Measurements from ENCODE around the gene SCN3A.

SCN3A gene

DNA sequence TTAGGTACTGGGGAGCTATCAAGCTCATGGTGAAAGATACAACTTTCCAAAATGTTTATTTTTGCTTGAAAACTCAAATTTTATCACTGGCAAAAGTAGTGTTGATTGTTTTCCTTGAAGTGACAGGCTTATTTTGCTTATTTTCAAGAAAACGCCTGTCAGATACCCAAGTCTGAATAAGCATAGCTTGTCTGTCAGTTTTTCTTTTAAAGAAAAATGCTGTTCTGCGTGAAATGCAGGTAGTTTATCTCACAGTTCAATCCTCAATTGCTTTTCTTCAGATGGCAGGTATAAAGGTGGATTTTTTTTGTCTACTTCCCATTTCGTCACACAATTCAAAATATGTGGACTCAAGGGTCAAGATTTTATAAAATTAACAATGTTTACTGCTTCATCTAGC lies 145.9 kb downstream of the SCN3A start:
- no peak for DNase-seq (ENCODE audit: low read depth in 1 of 2, low spot score in 1 of 2)

DNA sequence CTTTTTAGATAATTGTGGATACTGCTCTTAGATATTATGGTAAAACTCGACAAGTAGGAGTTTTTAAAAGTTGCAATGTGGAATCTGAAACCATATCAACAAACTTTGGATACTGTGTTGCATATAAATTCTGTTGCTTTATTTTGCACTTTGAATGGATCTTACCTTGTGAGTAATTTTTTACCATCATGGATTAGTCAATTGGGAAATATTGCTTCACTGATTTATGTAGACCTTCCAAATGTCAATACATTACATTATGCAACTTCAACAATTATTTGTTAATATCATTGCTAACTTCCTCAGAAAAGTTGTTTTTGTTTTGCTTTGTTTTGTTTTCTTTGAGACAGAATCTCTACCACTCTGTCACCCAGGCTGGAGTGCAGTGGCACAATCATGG lies 146.5 kb downstream of the SCN3A start:
- DNase-seq (ENCODE audit: low read depth in 1 of 2, low spot score in 1 of 2) = no peak

DNA sequence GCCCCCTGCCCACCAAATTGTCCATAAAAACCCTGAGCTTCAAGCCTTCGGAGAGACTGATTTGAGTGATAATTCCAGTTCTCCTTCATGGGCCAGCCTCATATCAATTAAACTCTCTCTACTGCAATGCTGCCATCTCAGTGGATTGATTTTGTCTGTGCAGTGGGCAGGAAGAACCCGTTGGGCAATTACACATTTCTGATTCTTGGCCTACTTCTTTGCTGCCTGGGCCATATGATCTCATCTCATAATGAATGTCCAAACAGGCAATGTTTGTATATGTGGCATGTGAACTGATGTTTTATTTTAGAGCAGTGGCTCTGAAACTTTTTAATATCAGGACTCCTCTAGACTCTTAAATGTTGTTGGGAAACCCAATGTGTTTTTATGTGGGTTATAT lies 147.3 kb downstream of the SCN3A start:
- no peak for DNase-seq (ENCODE audit: low read depth in 1 of 2, low spot score in 1 of 2)

DNA sequence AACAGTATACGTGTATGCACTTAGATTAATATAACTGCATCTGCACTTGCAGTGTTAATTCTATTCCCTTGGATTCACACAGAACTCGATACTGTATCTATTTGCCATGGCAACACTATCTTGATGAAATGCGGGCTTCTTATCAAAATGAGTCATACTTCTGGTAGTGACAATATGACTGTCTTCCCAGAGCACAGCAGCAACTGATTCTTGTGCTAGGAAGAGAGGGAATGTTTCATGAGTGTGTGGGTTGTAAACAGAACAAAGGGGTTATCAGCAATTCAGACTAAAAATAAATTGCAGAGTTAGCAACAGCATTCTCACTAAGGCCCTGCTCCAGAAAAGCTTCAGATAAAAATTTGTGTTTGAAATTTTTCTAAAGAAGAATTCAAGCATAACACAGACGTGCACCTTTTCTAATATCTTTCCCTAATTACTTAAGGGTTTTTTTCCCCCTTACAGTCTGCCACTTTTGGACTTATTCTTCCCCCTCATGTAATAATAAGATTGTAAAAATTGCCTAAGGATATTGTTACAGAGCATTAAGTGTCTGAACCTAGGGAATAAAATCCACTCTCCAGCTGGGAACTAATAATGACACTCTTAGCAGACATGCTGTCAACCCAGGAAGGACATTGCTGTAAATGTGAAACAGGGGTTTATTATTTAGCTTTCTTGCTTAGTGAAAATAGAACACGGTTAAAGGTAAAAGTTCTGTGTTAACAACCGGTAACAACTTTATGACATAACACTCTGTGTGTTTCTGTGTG lies 148.6 kb downstream of the SCN3A start:
- DNase-seq (ENCODE audit: low read depth in 1 of 2, low spot score in 1 of 2) = no peak

DNA sequence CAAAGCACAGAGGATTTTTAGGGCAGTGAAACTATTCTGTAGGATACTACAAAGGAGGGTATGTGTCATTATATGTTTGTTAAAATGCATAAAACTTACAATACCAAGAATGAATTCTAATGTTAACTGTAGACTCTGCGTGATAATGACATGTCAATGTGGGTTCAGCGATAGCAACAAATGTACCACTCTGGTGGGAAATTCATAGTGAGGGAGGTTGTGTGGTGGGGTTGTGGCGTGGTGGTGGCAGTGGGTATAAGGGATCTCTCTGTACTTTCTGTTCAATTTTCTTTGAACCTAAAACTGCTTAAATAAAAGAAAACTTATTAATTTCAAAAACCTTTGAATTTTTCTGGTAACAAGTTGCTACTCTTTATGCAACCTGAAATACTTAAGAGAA lies 149.2 kb downstream of the SCN3A start:
- DNase-seq (ENCODE audit: low read depth in 1 of 2, low spot score in 1 of 2) = no peak

DNA sequence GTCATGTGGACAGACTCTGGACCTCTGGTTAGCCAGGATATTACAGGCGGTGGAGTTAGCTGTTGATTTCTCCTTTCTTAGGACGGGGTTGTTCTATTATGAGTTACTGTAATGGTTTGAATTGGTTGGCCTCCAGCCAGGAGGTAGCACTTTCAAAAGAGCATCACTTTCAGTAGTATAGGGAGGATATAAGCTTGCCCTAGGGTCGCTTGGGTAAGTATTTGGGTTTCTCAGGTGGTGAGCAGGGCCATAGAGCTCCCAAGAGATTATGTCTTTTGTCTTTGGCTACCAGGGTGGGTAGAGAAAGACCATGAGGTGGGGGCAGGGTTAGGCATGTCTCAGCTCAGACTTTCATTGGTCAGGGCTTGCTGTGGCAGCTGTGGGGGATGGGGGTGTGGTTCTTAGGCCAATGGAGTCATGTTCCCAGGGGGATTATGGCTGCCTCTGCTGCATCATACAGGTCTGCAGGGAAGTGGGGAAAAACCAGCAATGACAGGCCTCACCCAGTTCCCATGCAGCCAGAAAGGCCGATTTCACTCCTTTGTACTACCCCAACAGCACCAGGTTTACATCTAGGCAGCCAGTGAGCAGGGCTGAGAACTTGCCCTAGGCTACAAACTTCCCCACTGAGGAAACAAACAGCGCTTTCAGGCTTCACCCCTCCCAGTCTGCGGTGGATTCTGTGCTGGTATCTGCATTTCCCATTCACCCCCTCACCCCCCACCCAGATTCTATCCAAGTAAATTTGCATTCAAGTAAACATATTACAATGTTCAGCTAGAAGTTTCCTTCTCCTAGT lies 159.1 kb downstream of the SCN3A start:
- DNase-seq (ENCODE audit: low read depth in 1 of 2, low spot score in 1 of 2) = no peak
